HFF-Myc (cell line): ENCODE measurements around the gene ITGB2.

Experiments used
- DNase-seq: peaks from one replicate; pipeline ENCODE4 v3.0.0-alpha.2; 2011; ENCODE audit warnings: low read depth; ENCODE audit errors: extremely low read depth
- H3K4me3 ChIP-seq: replicated peaks from 2 replicates; pipeline ENCODE4 v1.5.1; 2011; ENCODE audit warnings: low read depth, mild to moderate bottlenecking, control low read depth, low read length
- TF ChIP-seq, protein P1 (sequence below): IDR thresholded peaks from 2 replicates; pipeline ENCODE4 v1.5.1; 2012; ENCODE audit warnings: mild to moderate bottlenecking, low read depth, low read length, control low read depth; ENCODE audit errors: missing control alignments

The ITGB2 gene

DNA sequence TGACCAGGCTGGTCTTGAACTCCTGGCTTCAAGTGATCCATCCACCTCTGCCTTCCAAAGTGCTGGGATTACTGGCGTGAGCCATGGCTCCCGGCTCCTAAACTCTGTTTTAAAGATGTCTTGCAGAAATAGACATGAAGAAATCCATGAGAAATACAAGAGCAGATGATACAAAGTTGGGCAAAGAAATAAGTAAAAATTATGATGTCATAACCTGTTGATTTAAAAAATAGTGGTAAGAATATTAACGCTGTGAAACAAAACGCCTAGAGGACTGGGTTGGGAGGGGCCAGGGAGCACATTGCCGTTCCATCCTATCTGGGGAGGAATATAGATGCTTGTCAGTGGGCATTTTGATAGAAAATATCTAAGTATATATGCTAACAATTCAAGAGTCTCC is 1.2 kb upstream of the ITGB2 start:
- H3K4me3 ChIP-seq = no peak overlapping the region
- no peak for DNase-seq
- TF ChIP-seq, protein P1, sequence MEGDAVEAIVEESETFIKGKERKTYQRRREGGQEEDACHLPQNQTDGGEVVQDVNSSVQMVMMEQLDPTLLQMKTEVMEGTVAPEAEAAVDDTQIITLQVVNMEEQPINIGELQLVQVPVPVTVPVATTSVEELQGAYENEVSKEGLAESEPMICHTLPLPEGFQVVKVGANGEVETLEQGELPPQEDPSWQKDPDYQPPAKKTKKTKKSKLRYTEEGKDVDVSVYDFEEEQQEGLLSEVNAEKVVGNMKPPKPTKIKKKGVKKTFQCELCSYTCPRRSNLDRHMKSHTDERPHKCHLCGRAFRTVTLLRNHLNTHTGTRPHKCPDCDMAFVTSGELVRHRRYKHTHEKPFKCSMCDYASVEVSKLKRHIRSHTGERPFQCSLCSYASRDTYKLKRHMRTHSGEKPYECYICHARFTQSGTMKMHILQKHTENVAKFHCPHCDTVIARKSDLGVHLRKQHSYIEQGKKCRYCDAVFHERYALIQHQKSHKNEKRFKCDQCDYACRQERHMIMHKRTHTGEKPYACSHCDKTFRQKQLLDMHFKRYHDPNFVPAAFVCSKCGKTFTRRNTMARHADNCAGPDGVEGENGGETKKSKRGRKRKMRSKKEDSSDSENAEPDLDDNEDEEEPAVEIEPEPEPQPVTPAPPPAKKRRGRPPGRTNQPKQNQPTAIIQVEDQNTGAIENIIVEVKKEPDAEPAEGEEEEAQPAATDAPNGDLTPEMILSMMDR = no peak

- TF ChIP-seq, protein P1 = no peak
- H3K4me3 ChIP-seq = no peak overlapping the region
- DNase-seq = no peak
Measured at GRCh38 chr21:44919913-44920693, 596 bp downstream of the ITGB2 start.

- no peak for DNase-seq
- no peak overlapping the region for H3K4me3 ChIP-seq
- TF ChIP-seq, protein P1 = no peak
Measured at GRCh38 chr21:44919111-44919912, 1.4 kb downstream of the ITGB2 start.

DNA sequence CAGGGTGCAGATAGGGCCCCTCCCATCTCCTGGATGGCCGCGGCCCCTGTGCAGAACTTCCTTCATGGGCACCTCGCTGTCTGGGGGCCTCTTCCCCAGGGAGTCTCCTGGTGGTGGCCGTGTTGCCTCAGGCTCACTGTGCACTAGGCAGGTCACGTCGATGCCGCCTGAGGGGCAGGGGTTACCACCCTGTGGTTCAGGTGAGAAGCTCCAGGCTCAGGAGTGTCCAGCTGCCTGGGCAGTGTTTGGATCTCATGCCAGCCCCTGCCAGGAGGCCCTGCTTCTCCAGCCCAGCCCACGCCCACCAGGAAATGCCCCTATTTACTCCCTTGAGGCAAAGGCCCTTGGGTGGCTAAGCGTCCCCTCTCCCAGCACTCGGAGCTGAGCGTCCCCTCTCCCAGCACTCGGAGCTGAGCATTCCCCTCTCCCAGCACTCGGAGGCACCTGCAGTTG is 2.1 kb downstream of the ITGB2 start:
- DNase-seq = no peak
- no peak overlapping the region for H3K4me3 ChIP-seq
- TF ChIP-seq, protein P1 = no peak

- no peak overlapping the region for H3K4me3 ChIP-seq
- no peak for DNase-seq
- TF ChIP-seq, protein P1 = no peak
Measured at GRCh38 chr21:44918107-44918470, 2.6 kb downstream of the ITGB2 start.

GRCh38 chr21:44917446-44918106 is 3.1 kb downstream of the ITGB2 start:
- TF ChIP-seq, protein P1 = no peak
- DNase-seq = no peak
- no peak overlapping the region for H3K4me3 ChIP-seq
